Breast epithelium (tissue), 3 donors: ENCODE results near the gene CDH18.

Experiments
- CTCF ChIP-seq, 3 donors: fragments of 450-650 bp; IDR thresholded peaks; one replicate each; pipeline ENCODE4 v1.5.1; 2016 to 2017; ENCODE audit warnings: antibody characterized with exemption in 3 of 3, mild to moderate bottlenecking in 3 of 3, moderate library complexity in 3 of 3
- POLR2A ChIP-seq: fragments of 450-650 bp; IDR thresholded peaks from one replicate; pipeline ENCODE4 v1.6.1; 2016; ENCODE audit warnings: antibody characterized with exemption, mild to moderate bottlenecking, moderate library complexity
- POLR2AphosphoS5 ChIP-seq, 3 donors: sonication (generic); formaldehyde crosslinking; IDR thresholded peaks; one replicate each; pipeline ENCODE4 v1.6.1; 2017; ENCODE audit warnings: antibody characterized with exemption in 3 of 3

DNA sequence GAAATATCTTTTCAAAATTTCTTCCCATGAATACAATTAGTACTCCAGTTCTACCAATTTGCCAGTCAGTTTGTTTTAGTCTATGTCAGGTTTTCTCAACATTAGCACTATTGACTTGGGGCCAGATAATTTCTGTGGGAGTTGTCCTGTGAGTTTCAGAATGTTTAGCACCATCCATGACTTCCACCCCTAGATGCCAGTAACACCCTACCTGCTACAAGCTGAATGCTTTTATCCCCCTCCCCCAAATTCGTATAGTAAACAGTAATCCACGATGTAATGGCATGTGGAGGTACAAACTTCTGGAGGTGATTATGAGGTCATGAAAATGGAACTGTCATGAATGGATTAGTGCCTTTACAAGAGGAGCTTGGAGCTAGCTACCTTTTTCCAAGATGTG is 420.0 kb downstream of the CDH18 start:
- TF ChIP-seq CTCF (IDR thresholded peaks at IDR 0.05) (no peak), POLR2A (no peak), POLR2AphosphoS5 (IDR thresholded peaks at IDR 0.05) (no peak)
